Activated gamma-delta T cell treated with Interleukin-2 at 50 U/mL for 16 hours (primary cell): ENCODE measurements around the gene ZNF816.
A peak's percentile ranks its signal among the peaks of the same experiment; 100 is the strongest.
"Not testable (repeated sequence)": the region's sequence is repeated elsewhere in the genome, so short reads cannot be mapped to it uniquely, and the experiment has no call there.

ENCODE experiments used
- DNase-seq: peaks from one replicate; pipeline ENCODE4 v3.0.0-alpha.2; 2020

Gene ZNF816

DNA sequence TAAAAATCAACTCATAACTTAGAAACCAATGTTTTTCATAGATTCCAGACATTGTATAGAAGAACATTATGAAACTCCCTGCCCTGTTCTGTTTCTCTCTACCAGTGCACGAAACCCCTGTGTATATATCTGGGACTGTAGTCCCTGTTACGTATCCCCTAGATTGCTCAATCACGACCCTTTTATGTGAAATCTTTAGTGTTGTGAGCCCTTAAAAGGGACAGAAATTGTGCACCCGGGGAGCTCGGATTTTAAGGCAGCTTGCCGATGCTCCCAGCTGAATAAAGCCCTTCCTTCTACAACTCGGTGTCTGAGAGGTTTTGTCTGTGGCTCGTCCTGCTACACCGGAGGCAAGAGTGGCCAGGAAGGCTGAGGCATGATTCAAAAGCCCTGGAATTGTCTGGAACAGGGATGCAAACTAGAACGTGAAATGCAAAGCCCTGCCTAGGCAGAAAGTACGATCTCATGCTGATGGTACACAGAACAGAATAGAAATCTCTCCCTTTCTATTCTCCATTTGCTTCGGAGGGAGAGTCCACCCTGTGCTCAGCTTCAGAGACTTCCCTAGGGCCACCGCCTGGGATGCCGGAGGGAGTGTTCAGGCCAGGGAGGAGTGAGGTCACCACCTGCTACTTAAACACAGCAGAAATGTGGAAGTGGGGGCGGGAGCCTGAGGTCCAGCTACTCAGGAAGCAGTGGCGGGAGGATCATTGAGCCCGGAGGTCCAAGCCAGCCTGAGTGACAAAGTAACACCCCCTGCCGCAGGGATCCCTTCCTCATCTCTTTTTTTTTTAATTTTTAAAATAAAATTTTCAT is 38.7 kb downstream of the ZNF816 start:
- no peak for DNase-seq

DNA sequence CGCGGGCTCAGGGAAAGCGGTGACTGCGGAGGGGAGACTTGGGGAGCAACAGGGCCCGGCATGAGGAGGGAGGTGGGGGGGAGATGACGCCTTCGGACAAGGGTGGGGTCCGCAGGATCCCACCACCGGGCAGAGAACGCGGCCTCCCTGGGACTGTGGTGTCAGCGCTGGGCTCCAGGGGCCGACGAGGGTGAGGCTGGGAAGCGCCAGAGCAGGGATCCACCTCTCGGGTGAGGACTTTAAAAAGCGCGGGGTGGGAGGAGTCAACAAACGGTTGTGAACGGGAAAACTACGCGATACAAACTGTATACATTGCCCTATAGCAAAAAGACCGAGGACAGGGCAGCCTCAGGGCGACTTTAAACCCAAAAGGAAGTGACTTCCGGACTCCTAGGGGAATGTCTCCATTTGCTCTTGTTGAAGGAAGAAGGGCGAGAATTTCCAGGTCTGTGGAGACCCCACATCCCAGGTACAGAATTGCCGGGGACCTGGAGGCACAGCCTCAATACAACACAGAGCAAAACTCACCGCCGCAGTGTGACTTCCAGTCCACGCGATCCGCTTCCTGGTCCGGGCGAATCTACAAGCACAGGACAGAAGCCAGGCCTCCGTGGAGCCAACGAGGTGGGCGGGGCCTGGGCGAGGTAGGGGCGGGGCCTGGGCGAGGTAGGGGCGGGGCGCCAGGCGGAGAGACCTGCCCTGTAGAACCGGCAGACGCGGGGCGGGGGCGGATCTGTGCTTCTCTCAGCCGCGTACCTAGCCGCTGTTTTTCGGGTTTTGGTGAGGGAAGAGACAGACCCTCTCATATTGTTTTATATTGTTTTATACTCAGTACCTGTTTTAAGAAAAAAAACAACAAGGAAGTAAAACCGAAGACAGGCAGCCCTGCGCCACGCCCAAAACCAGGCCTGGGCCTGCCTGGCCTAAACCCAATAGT is 39.6 kb downstream of the ZNF816 start, which contains the start of gene ZNF888:
Gene ZNF888 (minus strand): TSS at position 588 of the 937 bp plus-strand sequence. CDS start 5,555 bp downstream, outside the sequence.
- peak; percentile 86 for DNase-seq

DNA sequence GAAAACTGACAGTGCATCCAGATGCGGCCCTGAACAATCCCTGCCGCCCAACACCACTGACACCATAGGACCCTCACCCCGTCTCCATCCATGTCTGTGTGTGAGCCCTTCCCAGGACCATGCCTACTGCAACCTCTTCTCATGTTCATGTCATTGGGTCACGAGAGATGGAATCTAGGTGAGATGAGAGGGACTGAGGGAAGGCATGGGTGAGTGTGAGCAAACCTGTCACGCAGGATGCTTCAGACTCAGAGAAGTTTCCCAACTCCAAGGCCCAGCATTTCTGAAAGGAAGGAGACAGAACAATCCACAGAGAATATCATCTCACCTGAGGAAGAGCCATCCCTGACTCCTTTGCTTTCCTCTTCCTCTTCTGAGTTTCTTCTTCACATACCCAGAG is 45.1 kb downstream of the ZNF816 start:
- DNase-seq, result no peak

DNA sequence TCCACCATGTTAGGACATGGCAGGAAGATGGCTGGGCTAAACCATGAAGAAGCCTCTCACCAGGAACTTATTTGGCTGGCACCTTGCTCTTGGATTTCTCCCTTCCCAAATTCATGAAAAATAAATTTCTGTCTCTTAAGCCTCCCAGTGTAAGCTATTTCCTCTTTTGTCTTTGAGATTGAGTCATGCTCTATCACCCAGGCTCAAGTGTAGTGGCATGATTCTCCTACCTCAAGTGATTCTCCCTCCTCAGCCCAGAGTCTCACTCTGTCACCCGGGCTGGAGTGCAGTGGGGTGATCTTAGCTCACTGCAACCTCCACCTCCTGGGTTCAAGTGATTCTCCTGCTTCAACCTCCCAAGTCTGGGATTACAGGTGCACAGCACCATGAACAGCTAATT is 52.0 kb downstream of the ZNF816 start:
- DNase-seq, result no peak

DNA sequence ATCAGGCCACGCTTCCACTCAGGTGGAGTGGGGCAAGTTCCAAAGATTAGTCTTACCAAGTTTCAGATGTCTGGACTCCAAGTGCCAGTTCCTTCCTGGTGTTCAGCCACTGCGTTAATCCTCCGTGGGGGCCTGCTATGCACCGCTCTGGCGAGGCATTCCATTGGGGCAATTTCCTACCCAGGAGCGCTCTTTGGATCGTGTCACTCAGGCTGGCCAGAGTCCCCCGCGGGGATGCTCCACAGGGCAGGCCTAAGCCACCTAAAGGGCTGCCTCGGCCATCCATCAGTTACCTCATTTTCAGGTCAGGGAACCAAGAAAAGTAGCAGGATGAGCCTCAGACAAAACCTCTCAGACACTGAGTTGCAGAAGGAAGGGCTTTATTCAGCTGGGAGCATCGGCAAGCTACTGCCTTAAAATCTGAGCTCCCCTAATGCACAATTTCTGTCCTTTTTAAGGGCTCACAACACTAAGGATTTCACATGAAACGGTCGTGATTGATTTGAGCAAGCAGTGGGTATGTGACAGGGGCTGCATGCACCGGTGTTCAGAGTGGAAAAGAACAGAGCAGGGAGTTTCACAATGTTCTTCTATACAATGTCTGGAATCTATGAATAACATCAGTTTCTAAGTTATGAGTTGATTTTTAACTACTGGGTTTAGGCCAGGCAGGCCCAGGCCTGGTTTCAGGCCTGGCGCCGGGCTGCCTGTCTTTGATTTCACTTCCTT is 58.5 kb downstream of the ZNF816 start:
- not testable (repeated sequence) for DNase-seq

DNA sequence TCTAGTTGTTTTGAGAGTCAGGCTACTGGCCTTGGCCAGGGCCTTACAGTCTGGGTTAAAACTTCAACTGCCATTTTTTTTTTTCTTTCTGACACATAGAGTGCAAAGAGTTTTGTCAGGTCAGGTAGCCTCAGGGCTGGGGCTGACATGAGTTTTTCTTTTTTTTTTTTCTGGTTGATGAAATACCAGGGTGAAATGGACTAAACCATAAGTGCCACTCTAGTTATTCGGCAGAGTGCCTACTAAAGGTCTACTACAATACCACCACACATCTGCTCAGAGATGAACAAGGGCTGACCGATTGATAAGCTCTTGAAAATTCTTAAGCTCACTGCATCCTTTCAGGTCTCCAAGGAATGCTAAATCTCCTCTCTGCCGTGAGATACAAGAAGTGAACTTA is 60.8 kb downstream of the ZNF816 start:
- DNase-seq, result no peak
